ENCODE data around the gene SSH2.

DNA sequence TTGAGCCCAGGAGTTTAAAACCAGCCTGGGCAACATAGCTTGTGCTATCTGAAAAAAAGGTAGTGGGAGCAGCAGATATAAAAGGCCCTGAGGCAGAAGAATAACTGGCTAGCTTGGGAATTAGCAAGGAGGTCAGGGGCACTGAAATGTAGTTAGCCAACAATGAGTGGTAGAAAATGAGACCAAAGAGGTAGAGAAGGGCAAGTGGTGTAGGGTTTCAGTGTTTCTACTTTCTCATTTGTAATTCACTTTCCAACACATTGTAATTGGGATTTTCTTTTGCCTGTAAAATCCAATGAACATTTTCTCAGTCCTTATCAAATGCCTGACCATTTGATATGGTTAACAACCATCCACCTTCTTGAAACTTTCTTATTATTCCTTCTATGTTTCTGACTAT lies 212.2 kb downstream of the SSH2 start:
- TF ChIP-seq ZNF274 (IDR thresholded peaks at IDR 0.05; ENCODE audit: low read length) (no peak), ZNF274 (tag by site-specific recombination; IDR thresholded peaks at IDR 0.05; ENCODE audit: borderline replicate concordance) (no peak), ZNF513 (tag by site-specific recombination; IDR thresholded peaks at IDR 0.05) (no peak), ZNF335 (tag by site-specific recombination; conservative IDR thresholded peaks at IDR 0.05) (no peak), ZNF214 (tag by site-specific recombination; IDR thresholded peaks at IDR 0.05; ENCODE audit: borderline replicate concordance) (no peak), ZNF544 (tag by site-specific recombination; IDR thresholded peaks at IDR 0.05) (no peak), HOXA7 (CRISPR knock-in tag; IDR thresholded peaks at IDR 0.05; ENCODE audit: borderline replicate concordance) (no peak), SP2 (tag by site-specific recombination; IDR thresholded peaks at IDR 0.05) (no peak), ZNF530 (tag by site-specific recombination; IDR thresholded peaks at IDR 0.05; ENCODE audit: low read depth) (no peak), ZNF776 (tag by site-specific recombination; IDR thresholded peaks at IDR 0.05; ENCODE audit: borderline replicate concordance) (no peak), ZNF19 (tag by site-specific recombination; IDR thresholded peaks at IDR 0.05; ENCODE audit: low read depth) (no peak), PBX3 (CRISPR knock-in tag; IDR thresholded peaks at IDR 0.05) (no peak)
- TF ChIP-seq, protein P1, sequence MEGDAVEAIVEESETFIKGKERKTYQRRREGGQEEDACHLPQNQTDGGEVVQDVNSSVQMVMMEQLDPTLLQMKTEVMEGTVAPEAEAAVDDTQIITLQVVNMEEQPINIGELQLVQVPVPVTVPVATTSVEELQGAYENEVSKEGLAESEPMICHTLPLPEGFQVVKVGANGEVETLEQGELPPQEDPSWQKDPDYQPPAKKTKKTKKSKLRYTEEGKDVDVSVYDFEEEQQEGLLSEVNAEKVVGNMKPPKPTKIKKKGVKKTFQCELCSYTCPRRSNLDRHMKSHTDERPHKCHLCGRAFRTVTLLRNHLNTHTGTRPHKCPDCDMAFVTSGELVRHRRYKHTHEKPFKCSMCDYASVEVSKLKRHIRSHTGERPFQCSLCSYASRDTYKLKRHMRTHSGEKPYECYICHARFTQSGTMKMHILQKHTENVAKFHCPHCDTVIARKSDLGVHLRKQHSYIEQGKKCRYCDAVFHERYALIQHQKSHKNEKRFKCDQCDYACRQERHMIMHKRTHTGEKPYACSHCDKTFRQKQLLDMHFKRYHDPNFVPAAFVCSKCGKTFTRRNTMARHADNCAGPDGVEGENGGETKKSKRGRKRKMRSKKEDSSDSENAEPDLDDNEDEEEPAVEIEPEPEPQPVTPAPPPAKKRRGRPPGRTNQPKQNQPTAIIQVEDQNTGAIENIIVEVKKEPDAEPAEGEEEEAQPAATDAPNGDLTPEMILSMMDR (tag by site-specific recombination; IDR thresholded peaks at IDR 0.05): no peak

Data from HEK293 (cell line).